ENCODE data around the gene DNASE1.

- TF ChIP-seq, protein P1, sequence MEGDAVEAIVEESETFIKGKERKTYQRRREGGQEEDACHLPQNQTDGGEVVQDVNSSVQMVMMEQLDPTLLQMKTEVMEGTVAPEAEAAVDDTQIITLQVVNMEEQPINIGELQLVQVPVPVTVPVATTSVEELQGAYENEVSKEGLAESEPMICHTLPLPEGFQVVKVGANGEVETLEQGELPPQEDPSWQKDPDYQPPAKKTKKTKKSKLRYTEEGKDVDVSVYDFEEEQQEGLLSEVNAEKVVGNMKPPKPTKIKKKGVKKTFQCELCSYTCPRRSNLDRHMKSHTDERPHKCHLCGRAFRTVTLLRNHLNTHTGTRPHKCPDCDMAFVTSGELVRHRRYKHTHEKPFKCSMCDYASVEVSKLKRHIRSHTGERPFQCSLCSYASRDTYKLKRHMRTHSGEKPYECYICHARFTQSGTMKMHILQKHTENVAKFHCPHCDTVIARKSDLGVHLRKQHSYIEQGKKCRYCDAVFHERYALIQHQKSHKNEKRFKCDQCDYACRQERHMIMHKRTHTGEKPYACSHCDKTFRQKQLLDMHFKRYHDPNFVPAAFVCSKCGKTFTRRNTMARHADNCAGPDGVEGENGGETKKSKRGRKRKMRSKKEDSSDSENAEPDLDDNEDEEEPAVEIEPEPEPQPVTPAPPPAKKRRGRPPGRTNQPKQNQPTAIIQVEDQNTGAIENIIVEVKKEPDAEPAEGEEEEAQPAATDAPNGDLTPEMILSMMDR (IDR thresholded peaks at IDR 0.05; ENCODE audit: insufficient read depth, low read depth, low read length): no peak
- TF ChIP-seq EZH2 (IDR thresholded peaks at IDR 0.05; ENCODE audit: insufficient read depth, low read length): no peak
Observed at GRCh38 chr16:3611146-3611975, 43.1 kb upstream of the DNASE1 start, which contains the start of gene SLX4.
